NCI-H128 (cell line): Measurements from ENCODE around the gene MAN1A2.

Source experiments
- DNase-seq: peaks from one replicate; lab custom pipeline; 2025; ENCODE audit not compliant: unreplicated experiment; lab: John Stamatoyannopoulos, UW

The MAN1A2 gene

DNA sequence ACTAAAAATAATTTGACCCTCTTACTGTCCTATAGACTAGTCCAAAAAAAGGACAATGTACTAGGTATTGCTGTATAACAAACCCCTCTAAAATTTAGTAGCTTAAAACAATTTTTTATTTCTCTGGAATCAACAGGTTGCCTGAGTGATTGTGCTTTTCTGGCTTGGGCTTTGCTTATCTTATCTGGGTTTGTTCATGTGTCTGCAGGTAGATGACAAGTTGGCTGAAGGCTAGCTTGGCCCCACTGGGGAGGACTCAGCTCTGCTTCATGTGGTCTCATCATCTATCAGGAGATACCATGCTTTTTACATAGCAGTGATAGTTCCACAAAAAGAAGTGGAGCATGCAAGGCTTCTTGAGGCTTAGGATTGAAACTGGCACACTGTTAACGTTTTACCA is 114.2 kb downstream of the MAN1A2 start:
- DNase-seq: no peak

DNA sequence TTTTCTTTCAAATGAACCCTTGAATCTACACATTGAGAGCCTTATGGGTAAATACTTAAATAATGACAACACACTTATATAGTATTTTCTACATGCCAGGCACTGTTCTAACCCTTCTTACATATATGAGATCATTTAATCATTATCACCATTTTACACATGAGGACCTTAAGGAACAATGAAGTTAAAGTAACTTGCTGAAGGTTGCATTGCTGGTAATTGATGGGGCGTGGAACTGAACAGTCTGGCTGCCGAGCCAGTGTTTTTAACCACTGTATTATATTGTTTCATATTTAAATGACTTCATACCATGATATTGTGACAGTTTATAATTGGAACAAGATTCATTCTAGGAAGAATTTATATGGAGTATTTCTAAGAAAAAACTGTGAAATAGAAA is 126.7 kb downstream of the MAN1A2 start:
- no peak for DNase-seq

DNA sequence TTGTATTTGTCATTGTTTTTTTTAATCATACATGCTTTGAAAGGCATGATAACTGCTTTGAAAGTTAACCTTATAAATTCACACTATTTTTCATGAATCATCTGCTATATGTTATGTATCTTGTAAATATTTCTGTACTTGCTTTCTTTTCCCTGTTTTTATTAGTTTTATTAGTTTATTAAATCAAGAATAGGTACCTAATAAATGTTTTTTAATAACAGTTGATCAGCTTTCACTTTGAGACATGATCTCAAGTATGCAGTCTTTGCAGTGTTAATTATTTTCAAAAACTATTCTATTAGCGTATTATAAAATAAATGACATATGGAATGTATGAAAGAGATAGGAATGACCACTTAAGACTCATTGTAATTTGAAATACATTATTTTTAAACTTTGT is 127.8 kb downstream of the MAN1A2 start:
- DNase-seq: no peak

- no peak for DNase-seq
Observed at GRCh38 chr1:117499071-117499470, 131.8 kb downstream of the MAN1A2 start.

- no peak for DNase-seq
Observed at GRCh38 chr1:117500584-117500983, 133.3 kb downstream of the MAN1A2 start.

DNA sequence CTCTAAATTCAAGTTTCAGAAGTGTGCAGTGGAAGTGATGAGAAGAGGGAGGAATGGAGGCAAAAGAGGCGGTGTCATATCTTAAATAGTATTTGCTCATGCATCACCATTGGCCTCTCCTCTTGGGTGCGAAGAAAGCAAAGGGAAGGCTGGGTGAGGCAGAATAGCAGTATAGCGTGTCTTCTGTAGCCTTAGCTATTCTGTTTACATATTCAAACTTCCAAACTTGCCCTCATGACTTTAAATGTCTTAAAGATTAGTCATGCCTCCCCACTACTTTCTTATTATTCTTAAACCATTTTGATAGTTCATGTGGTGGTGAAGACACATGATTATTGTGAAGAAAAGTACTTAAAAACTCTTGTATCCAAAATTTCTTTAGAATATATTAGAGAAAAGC is 134.0 kb downstream of the MAN1A2 start:
- DNase-seq: no peak

- no peak for DNase-seq
Observed at GRCh38 chr1:117511273-117511672, 144.0 kb downstream of the MAN1A2 start.

DNA sequence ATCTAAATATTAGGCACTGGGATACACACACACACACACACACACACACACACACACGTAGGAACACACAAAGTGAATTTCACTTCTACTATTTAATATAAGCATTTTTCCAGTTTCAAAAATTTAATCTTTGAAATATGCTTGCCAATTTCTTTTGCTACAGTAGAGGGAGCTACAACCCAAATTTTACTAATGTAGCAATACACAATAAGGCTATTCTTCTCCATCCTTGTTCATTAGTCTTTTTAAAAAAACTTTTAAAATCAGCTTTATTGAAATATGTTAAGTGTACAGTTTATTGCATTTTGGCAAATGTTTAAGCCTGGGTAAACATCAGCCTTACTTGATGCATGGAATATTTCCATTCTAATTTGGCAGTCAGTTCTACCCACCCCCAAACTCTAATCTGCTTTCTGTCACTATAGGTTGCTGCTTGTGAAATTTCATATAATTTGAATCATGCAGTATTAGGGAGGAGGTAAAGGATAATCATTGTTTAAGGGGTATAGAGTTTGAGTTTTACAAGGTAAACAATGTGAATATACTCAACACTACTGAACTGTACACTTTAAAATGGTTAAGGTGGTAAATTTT is 145.6 kb downstream of the MAN1A2 start:
- DNase-seq: no peak

GRCh38 chr1:117523111-117523510 is 155.9 kb downstream of the MAN1A2 start:
- DNase-seq: no peak

DNA sequence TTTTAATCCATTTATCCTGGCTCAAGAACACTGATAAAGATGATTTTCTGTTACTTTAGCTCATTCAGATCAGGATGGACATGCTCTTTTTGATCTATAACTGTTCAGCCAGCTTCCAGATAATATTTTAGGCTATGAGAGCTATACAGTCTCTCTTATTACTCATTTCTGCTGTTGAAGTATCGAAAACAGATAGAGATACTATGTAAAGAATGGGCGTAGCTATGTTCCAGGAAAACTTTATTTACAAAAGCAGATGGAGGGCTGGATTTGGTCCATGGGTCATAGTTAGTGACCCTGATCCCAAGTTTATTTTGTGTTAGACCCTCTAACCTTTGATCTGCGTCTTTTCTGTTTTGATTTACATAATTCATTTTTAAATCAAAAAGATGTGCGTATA is 159.8 kb downstream of the MAN1A2 start:
- no peak for DNase-seq

GRCh38 chr1:117527566-117528102 is 160.4 kb downstream of the MAN1A2 start:
- no peak for DNase-seq

DNA sequence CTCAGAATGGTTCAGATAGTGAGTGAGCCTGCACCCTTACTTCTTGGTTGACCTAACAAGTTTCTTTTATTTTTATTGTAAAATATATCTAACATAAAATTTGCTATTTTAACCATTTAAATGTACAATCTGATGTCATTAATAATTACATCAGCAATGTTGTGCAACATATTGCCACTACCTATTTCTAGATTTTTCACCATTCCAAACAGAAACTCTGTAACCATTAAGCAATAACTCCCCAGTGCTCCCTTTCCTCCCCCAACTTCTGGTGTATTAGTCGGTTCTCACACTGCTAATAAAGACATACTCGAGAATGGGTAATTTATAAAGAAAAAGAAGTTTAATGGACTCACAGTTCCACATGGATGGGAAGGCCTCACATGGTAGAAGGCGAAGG is 162.4 kb downstream of the MAN1A2 start:
- no peak for DNase-seq

GRCh38 chr1:117531222-117531621 is 164.0 kb downstream of the MAN1A2 start:
- no peak for DNase-seq

DNA sequence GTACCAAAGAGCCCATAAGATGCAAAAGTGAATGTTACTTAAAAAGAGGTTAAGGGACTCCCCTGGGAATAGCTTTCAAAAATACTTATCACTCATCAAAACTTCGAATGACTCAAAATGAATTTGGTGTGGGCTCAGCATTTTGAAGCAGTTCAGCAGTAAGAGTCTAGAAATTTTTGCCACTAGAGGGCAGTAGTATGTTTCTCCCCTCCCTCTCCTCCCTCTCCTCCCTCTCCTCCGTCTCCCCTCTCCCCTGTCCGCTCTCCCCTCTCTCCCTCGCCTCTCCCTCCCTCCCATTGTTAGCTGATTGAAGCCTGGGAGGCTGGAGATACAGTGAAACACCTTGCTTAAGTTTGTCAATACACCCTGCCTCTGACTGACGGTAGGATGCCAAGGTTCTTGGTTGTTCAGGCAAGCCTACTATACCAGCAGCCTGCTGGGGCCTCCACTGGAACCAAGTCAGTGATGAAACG is 167.8 kb downstream of the MAN1A2 start:
- no peak for DNase-seq

DNA sequence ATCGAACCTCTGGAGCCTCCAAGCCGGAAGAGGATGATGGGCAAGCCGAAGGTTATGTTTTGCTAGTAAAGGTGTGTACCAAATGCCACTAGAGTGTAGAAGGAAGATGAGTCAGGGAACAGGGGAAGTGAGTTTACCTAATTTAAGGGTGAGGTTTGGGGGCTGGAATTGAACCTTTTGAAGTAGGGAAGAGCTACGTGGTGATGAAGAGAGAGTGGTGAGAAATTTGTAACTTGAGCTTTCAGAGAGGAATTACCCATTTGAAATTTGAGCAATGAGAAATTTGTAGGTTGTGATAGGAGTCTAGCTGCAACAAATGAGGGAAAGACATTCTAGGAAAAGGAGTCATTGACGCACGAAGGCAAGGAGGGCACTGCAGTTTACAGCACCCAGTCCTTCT is 168.6 kb downstream of the MAN1A2 start:
- DNase-seq: no peak

GRCh38 chr1:117537291-117537920 is 170.2 kb downstream of the MAN1A2 start:
- no peak for DNase-seq

DNA sequence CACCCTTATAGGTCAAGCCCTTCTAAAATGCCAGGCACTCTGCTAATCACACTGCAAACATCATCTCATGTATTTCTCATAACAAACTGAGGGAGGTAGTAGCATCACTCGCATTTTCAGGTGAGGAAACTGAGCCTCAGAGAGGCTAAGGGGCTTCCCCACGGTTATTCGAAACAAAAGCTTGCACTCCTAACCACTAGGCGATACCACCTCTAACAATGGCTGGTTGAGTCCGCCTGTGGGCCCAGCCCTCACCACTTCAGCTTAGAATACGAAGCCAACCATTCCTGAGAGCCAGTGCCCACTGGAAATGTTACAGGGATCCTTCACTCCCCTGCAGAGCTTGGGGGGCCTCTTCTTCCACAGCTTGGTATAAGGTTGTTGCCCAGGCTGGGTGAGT is 173.3 kb downstream of the MAN1A2 start:
- DNase-seq: no peak

- no peak for DNase-seq
Observed at GRCh38 chr1:117541003-117541402, 173.8 kb downstream of the MAN1A2 start.

GRCh38 chr1:117541585-117541984 is 174.3 kb downstream of the MAN1A2 start:
- no peak for DNase-seq

GRCh38 chr1:117544509-117545109 is 177.4 kb downstream of the MAN1A2 start:
- DNase-seq: no peak

DNA sequence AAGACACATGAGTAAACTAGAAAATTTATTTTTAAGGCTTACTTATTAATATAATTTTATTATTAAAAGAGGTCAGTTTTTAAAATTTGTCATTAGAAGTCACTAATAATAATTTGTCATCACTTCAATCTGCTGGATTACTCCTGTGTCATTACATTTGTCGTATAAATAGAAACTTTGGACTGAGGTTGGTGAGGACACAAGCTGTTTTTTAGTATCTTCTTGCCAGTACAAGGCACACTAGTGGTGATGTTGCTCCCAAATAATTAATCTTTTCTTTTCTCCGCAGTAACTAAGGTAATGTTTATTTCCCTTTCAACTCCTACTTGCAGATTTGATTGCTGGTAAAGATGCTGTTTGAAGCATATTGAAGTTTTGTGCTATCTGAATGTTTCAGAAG is 179.2 kb downstream of the MAN1A2 start:
- DNase-seq: no peak

DNA sequence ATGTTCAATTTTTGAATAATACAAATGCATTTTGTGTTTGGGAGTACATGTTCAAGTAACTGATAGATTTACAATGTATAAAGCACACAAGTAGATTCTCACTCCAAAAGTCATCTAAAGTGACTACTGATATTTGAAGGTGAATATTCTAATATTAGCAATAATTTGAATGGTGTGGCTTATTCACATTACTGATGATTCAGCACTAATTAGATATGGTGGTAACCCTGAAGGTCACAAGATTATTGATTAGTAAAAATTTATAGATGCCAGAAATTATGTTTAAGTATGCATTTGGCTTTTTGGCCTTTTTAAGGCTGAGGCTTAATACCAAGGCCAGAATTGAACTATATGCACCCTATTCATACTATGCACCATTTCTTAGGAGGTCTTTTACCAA is 186.2 kb downstream of the MAN1A2 start:
- no peak for DNase-seq
